Esophagus squamous epithelium (tissue), 4 donors: ENCODE data around the gene CD164.

Experiments used
- POLR2A ChIP-seq, 4 donors: fragments of 450-650 bp; IDR thresholded peaks; one replicate each; pipeline ENCODE4 v1.6.1; 2017; ENCODE audit warnings: antibody characterized with exemption in 4 of 4, mild to moderate bottlenecking in 4 of 4, moderate library complexity in 3 of 4
- TF ChIP-seq, protein P1 (sequence below), 6 experiments: fragments of 450-650 bp in 4 of 6; fragments of 200-600 bp in 2 of 6; sonication (generic) in 2 of 6; IDR thresholded peaks; one replicate each; pipeline ENCODE4 v1.5.1; 2016 to 2019; ENCODE audit warnings: antibody characterized with exemption in 6 of 6, mild to moderate bottlenecking in 4 of 6, moderate library complexity in 4 of 6

- no peak for TF ChIP-seq POLR2A (IDR thresholded peaks at IDR 0.05)
- TF ChIP-seq, protein P1, sequence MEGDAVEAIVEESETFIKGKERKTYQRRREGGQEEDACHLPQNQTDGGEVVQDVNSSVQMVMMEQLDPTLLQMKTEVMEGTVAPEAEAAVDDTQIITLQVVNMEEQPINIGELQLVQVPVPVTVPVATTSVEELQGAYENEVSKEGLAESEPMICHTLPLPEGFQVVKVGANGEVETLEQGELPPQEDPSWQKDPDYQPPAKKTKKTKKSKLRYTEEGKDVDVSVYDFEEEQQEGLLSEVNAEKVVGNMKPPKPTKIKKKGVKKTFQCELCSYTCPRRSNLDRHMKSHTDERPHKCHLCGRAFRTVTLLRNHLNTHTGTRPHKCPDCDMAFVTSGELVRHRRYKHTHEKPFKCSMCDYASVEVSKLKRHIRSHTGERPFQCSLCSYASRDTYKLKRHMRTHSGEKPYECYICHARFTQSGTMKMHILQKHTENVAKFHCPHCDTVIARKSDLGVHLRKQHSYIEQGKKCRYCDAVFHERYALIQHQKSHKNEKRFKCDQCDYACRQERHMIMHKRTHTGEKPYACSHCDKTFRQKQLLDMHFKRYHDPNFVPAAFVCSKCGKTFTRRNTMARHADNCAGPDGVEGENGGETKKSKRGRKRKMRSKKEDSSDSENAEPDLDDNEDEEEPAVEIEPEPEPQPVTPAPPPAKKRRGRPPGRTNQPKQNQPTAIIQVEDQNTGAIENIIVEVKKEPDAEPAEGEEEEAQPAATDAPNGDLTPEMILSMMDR (IDR thresholded peaks at IDR 0.05), result no peak
Observed at GRCh38 chr6:109424946-109425345, 42.7 kb upstream of the CD164 start.
